ENCODE measurements around the gene HOXC11.

HOXC11 gene

GRCh38 chr12:53953831-53954693, 18.9 kb upstream of the HOXC11 start:
- H3K27me3 ChIP-seq (ENCODE audit: control insufficient read depth, insufficient read depth, low read length): peaks cover 100% of the 10 kb centered on the region
- H3K27ac ChIP-seq (ENCODE audit: low read depth, low read length): no peak overlapping the region
- 0 out of 2 replicates have a peak, but pooled peaks cover 3% of the 10 kb centered on the region for H3K9me3 ChIP-seq (ENCODE audit: control insufficient read depth, insufficient read depth, low read length)
- H3K9ac ChIP-seq (ENCODE audit: low read depth, low read length): no peak overlapping the region
- H3K4me1 ChIP-seq (ENCODE audit: control insufficient read depth, insufficient read depth, low read length): 0 out of 2 replicates have a peak, but pooled peaks cover 5% of the 10 kb centered on the region
- H3K4me3 ChIP-seq (ENCODE audit: low read depth, low read length): no peak overlapping the region
- no peaks in the 10 kb centered on the region for H3K36me3 ChIP-seq (ENCODE audit: control insufficient read depth, insufficient read depth, low read length)

GRCh38 chr12:53954694-53955035, 18.3 kb upstream of the HOXC11 start, which contains the start of gene HOXC12:
Gene HOXC12 (plus strand): TSS chr12:53954903. CDS start chr12:53954930, 27 bp downstream.
- Histone ChIP-seq H3K9me3 (ENCODE audit: control insufficient read depth, insufficient read depth, low read length) (0 out of 2 replicates have a peak, but pooled peaks cover 3% of the 10 kb centered on the region), H3K4me3 (ENCODE audit: low read depth, low read length) (no peak within 1 kb of the TSS), H3K27me3 (ENCODE audit: control insufficient read depth, insufficient read depth, low read length) (peaks cover 100% of the 10 kb centered on the region), H3K9ac (ENCODE audit: low read depth, low read length) (no peak within 1 kb of the TSS), H3K36me3 (ENCODE audit: control insufficient read depth, insufficient read depth, low read length) (no peaks in the 10 kb centered on the region), H3K27ac (ENCODE audit: low read depth, low read length) (no peak within 1 kb of the TSS), H3K4me1 (ENCODE audit: control insufficient read depth, insufficient read depth, low read length) (0 out of 2 replicates have a peak, but pooled peaks cover 5% of the 10 kb centered on the region)

- no peak overlapping the region for H3K27ac ChIP-seq (ENCODE audit: low read depth, low read length)
- 0 out of 2 replicates have a peak, but pooled peaks cover 3% of the 10 kb centered on the region for H3K9me3 ChIP-seq (ENCODE audit: control insufficient read depth, insufficient read depth, low read length)
- no peak overlapping the region for H3K9ac ChIP-seq (ENCODE audit: low read depth, low read length)
- no peaks in the 10 kb centered on the region for H3K36me3 ChIP-seq (ENCODE audit: control insufficient read depth, insufficient read depth, low read length)
- 0 out of 2 replicates have a peak, but pooled peaks cover 3% of the 10 kb centered on the region for H3K4me1 ChIP-seq (ENCODE audit: control insufficient read depth, insufficient read depth, low read length)
- no peak overlapping the region for H3K4me3 ChIP-seq (ENCODE audit: low read depth, low read length)
- H3K27me3 ChIP-seq (ENCODE audit: control insufficient read depth, insufficient read depth, low read length): peaks cover 100% of the 10 kb centered on the region
Observed at GRCh38 chr12:53955036-53955775, 17.7 kb upstream of the HOXC11 start.

GRCh38 chr12:53955776-53956250, 17.1 kb upstream of the HOXC11 start:
- Histone ChIP-seq H3K27me3 (ENCODE audit: control insufficient read depth, insufficient read depth, low read length) (peaks cover 100% of the 10 kb centered on the region), H3K36me3 (ENCODE audit: control insufficient read depth, insufficient read depth, low read length) (no peaks in the 10 kb centered on the region), H3K9me3 (ENCODE audit: control insufficient read depth, insufficient read depth, low read length) (0 out of 2 replicates have a peak, but pooled peaks cover 3% of the 10 kb centered on the region), H3K4me3 (ENCODE audit: low read depth, low read length) (no peak overlapping the region), H3K4me1 (ENCODE audit: control insufficient read depth, insufficient read depth, low read length) (no peaks in the 10 kb centered on the region), H3K27ac (ENCODE audit: low read depth, low read length) (no peak overlapping the region), H3K9ac (ENCODE audit: low read depth, low read length) (no peak overlapping the region)

GRCh38 chr12:53956251-53956887, 16.6 kb upstream of the HOXC11 start:
- Histone ChIP-seq H3K27me3 (ENCODE audit: control insufficient read depth, insufficient read depth, low read length) (peaks cover 100% of the 10 kb centered on the region), H3K4me3 (ENCODE audit: low read depth, low read length) (no peak overlapping the region), H3K36me3 (ENCODE audit: control insufficient read depth, insufficient read depth, low read length) (no peaks in the 10 kb centered on the region), H3K9ac (ENCODE audit: low read depth, low read length) (no peak overlapping the region), H3K4me1 (ENCODE audit: control insufficient read depth, insufficient read depth, low read length) (no peaks in the 10 kb centered on the region), H3K9me3 (ENCODE audit: control insufficient read depth, insufficient read depth, low read length) (0 out of 2 replicates have a peak, but pooled peaks cover 3% of the 10 kb centered on the region), H3K27ac (ENCODE audit: low read depth, low read length) (no peak overlapping the region)

- H3K4me3 ChIP-seq (ENCODE audit: low read depth, low read length): no peak overlapping the region
Observed at GRCh38 chr12:53956914-53957536, 15.9 kb upstream of the HOXC11 start.

GRCh38 chr12:53958128-53958527, 14.8 kb upstream of the HOXC11 start:
- no peaks in the 10 kb centered on the region for H3K4me1 ChIP-seq (ENCODE audit: control insufficient read depth, insufficient read depth, low read length)
- no peak overlapping the region for H3K27ac ChIP-seq (ENCODE audit: low read depth, low read length)
- H3K4me3 ChIP-seq (ENCODE audit: low read depth, low read length): no peak overlapping the region
- no peak overlapping the region for H3K9ac ChIP-seq (ENCODE audit: low read depth, low read length)
- H3K27me3 ChIP-seq (ENCODE audit: control insufficient read depth, insufficient read depth, low read length): peaks cover 100% of the 10 kb centered on the region
- no peaks in the 10 kb centered on the region for H3K36me3 ChIP-seq (ENCODE audit: control insufficient read depth, insufficient read depth, low read length)
- H3K9me3 ChIP-seq (ENCODE audit: control insufficient read depth, insufficient read depth, low read length): 0 out of 2 replicates have a peak, but pooled peaks cover 3% of the 10 kb centered on the region

More at GRCh38 chr12:53956914-53957536, 15.9 kb upstream of the HOXC11 start:
- Histone ChIP-seq H3K9ac (ENCODE audit: low read depth, low read length) (no peak overlapping the region), H3K9me3 (ENCODE audit: control insufficient read depth, insufficient read depth, low read length) (0 out of 2 replicates have a peak, but pooled peaks cover 3% of the 10 kb centered on the region), H3K4me1 (ENCODE audit: control insufficient read depth, insufficient read depth, low read length) (no peaks in the 10 kb centered on the region), H3K36me3 (ENCODE audit: control insufficient read depth, insufficient read depth, low read length) (no peaks in the 10 kb centered on the region), H3K27me3 (ENCODE audit: control insufficient read depth, insufficient read depth, low read length) (peaks cover 100% of the 10 kb centered on the region), H3K27ac (ENCODE audit: low read depth, low read length) (no peak overlapping the region)

GRCh38 chr12:53959314-53959713, 13.6 kb upstream of the HOXC11 start:
- Histone ChIP-seq H3K9me3 (ENCODE audit: control insufficient read depth, insufficient read depth, low read length) (no peaks in the 10 kb centered on the region), H3K36me3 (ENCODE audit: control insufficient read depth, insufficient read depth, low read length) (no peaks in the 10 kb centered on the region), H3K27me3 (ENCODE audit: control insufficient read depth, insufficient read depth, low read length) (peaks cover 100% of the 10 kb centered on the region), H3K9ac (ENCODE audit: low read depth, low read length) (no peak overlapping the region), H3K27ac (ENCODE audit: low read depth, low read length) (no peak overlapping the region), H3K4me3 (ENCODE audit: low read depth, low read length) (no peak overlapping the region), H3K4me1 (ENCODE audit: control insufficient read depth, insufficient read depth, low read length) (no peaks in the 10 kb centered on the region)

- Histone ChIP-seq H3K4me1 (ENCODE audit: control insufficient read depth, insufficient read depth, low read length) (no peaks in the 10 kb centered on the region), H3K9ac (ENCODE audit: low read depth, low read length) (no peak overlapping the region), H3K27me3 (ENCODE audit: control insufficient read depth, insufficient read depth, low read length) (peaks cover 100% of the 10 kb centered on the region), H3K27ac (ENCODE audit: low read depth, low read length) (no peak overlapping the region), H3K36me3 (ENCODE audit: control insufficient read depth, insufficient read depth, low read length) (no peaks in the 10 kb centered on the region), H3K4me3 (ENCODE audit: low read depth, low read length) (no peak overlapping the region), H3K9me3 (ENCODE audit: control insufficient read depth, insufficient read depth, low read length) (no peaks in the 10 kb centered on the region)
Observed at GRCh38 chr12:53960187-53961024, 12.5 kb upstream of the HOXC11 start.
